Parathyroid adenoma (tissue), 2 donors: Measurements from ENCODE around the gene IRF4.

Experiments
- H2AFZ ChIP-seq: fragments of 300-600 bp; sonication (generic); one replicate; pipeline ENCODE4 v1.7.0; 2017; ENCODE audit warnings: antibody characterized with exemption, mild to moderate bottlenecking
- H3K27ac ChIP-seq: fragments of 300-600 bp; sonication (generic); one replicate; pipeline ENCODE4 v1.7.0; 2017
- H3K27me3 ChIP-seq: fragments of 300-600 bp; sonication (generic); one replicate; pipeline ENCODE4 v1.7.0; 2017; ENCODE audit warnings: low read length; ENCODE audit not compliant: control insufficient read depth, insufficient read depth
- H3K36me3 ChIP-seq: fragments of 300-600 bp; sonication (generic); one replicate; pipeline ENCODE4 v1.7.0; 2017; ENCODE audit warnings: low read length; ENCODE audit not compliant: control insufficient read depth, insufficient read depth
- H3K4me1 ChIP-seq: fragments of 300-600 bp; sonication (generic); one replicate; pipeline ENCODE4 v1.7.0; 2017; ENCODE audit warnings: control low read depth
- H3K4me2 ChIP-seq: fragments of 300-600 bp; sonication (generic); one replicate; pipeline ENCODE4 v1.7.0; 2017; ENCODE audit warnings: low read length
- H3K4me3 ChIP-seq: fragments of 300-600 bp; sonication (generic); one replicate; pipeline ENCODE4 v1.7.0; 2017; ENCODE audit warnings: low read depth, low read length
- H3K79me2 ChIP-seq: fragments of 300-600 bp; sonication (generic); one replicate; pipeline ENCODE4 v1.7.0; 2017; ENCODE audit warnings: control low read depth
- H3K9ac ChIP-seq: fragments of 300-600 bp; sonication (generic); one replicate; pipeline ENCODE4 v1.7.0; 2017; ENCODE audit warnings: mild to moderate bottlenecking
- H3K9me3 ChIP-seq: fragments of 300-600 bp; sonication (generic); one replicate; pipeline ENCODE4 v1.7.0; 2017; ENCODE audit warnings: low read length; ENCODE audit not compliant: control insufficient read depth
- TF ChIP-seq, protein P1 (sequence below): fragments of 300-600 bp; sonication (generic); IDR thresholded peaks from one replicate; pipeline ENCODE4 v1.7.0; 2017; ENCODE audit warnings: antibody characterized with exemption, mild to moderate bottlenecking
- donor health status: primary hyperparathyroidism.

The IRF4 gene

DNA sequence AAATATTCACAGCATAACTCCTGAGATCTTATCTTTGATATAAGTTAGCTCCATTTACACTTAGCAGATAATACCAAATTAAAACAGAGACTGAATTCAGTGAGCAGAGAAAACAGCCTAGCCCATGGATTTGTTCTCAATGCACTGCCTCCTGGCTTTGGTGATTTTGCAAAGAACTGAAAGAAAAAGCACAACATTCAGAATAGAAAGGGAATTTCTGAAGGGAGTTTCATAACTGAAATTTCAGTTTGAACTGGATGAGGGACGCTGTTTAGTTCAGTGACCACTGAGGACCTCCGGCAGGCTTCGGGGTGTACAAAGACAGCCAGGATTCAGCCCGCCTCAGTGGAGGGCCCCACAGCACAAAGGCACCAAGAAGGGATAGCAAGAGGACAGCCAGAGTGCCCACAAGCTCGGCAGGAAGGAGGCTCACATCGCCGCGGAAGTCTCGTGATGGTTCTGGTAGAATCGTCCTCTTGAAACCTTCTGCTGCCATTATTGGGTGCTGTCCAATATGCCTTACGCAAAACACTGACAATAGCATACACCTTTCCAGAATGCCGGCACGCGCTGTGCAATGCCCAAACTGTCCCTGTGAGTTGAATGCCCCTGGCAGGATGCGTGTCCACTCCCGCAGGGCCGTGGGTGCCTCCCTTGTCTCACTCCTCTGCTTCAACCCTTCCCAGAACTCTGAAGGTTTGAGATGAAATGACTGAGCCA lies 9.7 kb upstream of the IRF4 start:
- H3K27me3 ChIP-seq: no peaks in the 10 kb centered on the region
- H3K4me3 ChIP-seq: no peak overlapping the region
- H2AFZ ChIP-seq: no peak overlapping the region
- H3K4me1 ChIP-seq: no peaks in the 10 kb centered on the region
- H3K79me2 ChIP-seq: no peaks in the 10 kb centered on the region
- H3K9ac ChIP-seq: no peak overlapping the region
- H3K27ac ChIP-seq: no peak overlapping the region
- TF ChIP-seq, protein P1, sequence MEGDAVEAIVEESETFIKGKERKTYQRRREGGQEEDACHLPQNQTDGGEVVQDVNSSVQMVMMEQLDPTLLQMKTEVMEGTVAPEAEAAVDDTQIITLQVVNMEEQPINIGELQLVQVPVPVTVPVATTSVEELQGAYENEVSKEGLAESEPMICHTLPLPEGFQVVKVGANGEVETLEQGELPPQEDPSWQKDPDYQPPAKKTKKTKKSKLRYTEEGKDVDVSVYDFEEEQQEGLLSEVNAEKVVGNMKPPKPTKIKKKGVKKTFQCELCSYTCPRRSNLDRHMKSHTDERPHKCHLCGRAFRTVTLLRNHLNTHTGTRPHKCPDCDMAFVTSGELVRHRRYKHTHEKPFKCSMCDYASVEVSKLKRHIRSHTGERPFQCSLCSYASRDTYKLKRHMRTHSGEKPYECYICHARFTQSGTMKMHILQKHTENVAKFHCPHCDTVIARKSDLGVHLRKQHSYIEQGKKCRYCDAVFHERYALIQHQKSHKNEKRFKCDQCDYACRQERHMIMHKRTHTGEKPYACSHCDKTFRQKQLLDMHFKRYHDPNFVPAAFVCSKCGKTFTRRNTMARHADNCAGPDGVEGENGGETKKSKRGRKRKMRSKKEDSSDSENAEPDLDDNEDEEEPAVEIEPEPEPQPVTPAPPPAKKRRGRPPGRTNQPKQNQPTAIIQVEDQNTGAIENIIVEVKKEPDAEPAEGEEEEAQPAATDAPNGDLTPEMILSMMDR: no peak
- no peak overlapping the region for H3K4me2 ChIP-seq
- H3K9me3 ChIP-seq: no peaks in the 10 kb centered on the region
- no peaks in the 10 kb centered on the region for H3K36me3 ChIP-seq

DNA sequence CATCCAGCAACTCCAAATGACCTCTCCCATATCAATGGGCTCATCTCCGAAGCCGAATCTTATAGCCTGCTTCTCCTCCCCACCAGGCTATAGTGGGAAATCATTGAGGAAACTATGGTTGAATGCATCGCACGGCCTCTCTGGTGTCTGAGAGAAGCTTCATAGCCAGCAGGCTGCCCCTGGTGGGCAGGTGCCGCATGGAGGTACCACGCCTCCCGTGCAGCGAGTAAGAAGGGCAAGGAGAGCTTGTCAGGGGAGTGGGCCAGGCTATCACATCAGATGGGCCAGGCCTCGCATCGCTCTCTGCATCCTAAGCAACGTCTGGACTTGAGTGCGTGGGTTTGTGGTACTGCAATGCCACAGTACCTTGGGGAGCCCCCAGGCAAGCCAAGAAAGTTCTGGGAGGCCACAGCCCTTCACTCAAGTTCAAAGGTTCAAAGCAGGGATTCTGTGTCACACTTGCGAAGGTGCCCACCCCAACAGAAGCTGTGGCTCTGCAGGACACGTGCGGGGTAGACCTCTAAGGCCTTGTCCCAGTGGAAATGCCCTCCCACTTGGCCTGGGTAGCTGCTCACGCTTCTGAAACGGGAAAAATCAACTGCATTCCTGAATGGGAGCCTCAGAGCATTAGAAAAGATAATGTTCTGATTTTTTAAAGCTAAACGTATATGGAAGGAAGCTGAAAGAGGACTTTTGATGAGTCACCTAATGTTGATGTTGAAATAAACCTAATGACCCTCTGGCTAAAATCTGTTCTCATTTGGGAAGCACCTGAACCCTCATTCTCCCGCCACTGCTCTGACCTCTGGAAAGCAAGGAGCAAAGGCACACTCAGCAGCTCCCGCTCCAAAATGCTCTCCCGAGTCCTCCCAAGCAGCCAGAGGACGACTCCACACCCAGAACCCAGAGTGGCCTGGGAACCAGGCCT lies 8.4 kb upstream of the IRF4 start:
- TF ChIP-seq, protein P1: no peak
- no peaks in the 10 kb centered on the region for H3K27me3 ChIP-seq

DNA sequence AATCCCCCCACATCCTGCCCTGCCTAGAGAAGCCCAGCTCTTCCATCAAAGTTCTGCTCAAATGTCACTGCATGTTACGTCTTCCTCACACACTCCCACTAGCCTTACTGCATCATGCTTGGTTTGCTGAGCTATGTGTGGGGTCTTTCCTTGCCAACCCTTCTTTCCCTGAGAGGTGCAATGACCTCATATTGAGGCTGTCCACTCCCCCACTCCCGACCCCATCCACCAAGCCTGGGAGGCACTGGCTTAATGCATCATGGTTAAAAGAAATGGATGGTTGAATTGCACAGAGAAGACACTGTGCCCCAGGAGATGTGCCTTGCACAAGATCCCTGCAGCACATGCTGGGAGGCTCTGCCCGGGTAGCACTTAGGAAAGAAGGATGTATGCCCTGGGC lies 7.7 kb upstream of the IRF4 start:
- Histone ChIP-seq H3K36me3 (no peaks in the 10 kb centered on the region), H3K9ac (no peak overlapping the region), H2AFZ (no peak overlapping the region), H3K4me3 (no peak overlapping the region), H3K9me3 (no peaks in the 10 kb centered on the region), H3K4me2 (no peak overlapping the region), H3K4me1 (no peaks in the 10 kb centered on the region), H3K79me2 (no peaks in the 10 kb centered on the region), H3K27ac (no peak overlapping the region), H3K27me3 (no peaks in the 10 kb centered on the region)
- TF ChIP-seq, protein P1: no peak

More for the DNA sequence above, 8.4 kb upstream of the IRF4 start:
- Histone ChIP-seq H3K9me3 (no peaks in the 10 kb centered on the region), H3K36me3 (no peaks in the 10 kb centered on the region), H3K27ac (no peak overlapping the region), H3K4me1 (no peaks in the 10 kb centered on the region), H3K4me3 (no peak overlapping the region), H2AFZ (no peak overlapping the region), H3K4me2 (no peak overlapping the region), H3K9ac (no peak overlapping the region), H3K79me2 (no peaks in the 10 kb centered on the region)

DNA sequence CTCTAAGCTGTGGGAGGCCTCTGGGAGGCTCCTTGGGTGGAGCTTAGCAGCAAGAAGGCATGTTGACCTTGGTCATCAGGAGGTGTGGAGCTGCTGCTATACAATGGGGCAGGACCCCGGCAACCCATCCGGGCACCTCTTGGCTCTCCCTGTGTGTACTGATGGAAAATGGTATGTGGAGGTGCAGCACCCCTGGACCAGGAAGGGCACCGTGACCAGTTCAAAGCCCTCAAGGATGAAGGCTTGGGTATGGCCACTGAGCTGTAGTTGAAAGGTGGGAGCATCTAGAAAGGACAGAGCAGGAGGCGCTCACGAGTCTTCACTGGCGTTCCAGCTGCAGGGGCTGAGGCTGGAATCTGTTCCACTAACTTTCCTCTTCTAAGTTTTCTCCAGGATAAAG lies 6.7 kb upstream of the IRF4 start:
- no peak overlapping the region for H3K9ac ChIP-seq
- H3K4me3 ChIP-seq: no peak overlapping the region
- H2AFZ ChIP-seq: no peak overlapping the region
- no peak overlapping the region for H3K4me2 ChIP-seq
- H3K9me3 ChIP-seq: no peaks in the 10 kb centered on the region
- H3K27ac ChIP-seq: no peak overlapping the region
- no peaks in the 10 kb centered on the region for H3K4me1 ChIP-seq
- no peaks in the 10 kb centered on the region for H3K27me3 ChIP-seq
- no peaks in the 10 kb centered on the region for H3K79me2 ChIP-seq
- no peaks in the 10 kb centered on the region for H3K36me3 ChIP-seq
- TF ChIP-seq, protein P1: no peak
